GM18507 (cell line): Measurements from ENCODE around the gene ZFP64.
"Not testable (repeated sequence)": the region's sequence is repeated elsewhere in the genome, so short reads cannot be mapped to it uniquely, and the experiment has no call there.

Source experiments
- DNase-seq: peaks from one replicate; pipeline ENCODE4 v3.0.0; 2011; ENCODE audit warnings: low read depth; ENCODE audit not compliant: insufficient read length; ENCODE audit errors: extremely low spot score
- FAIRE-seq: peaks from 2 replicates; lab custom pipeline; 2011; peaks lifted over from hg19 to GRCh38; lab: Jason Lieb, UNC

The ZFP64 gene

GRCh38 chr20:52167232-52167840 is 24.2 kb downstream of the ZFP64 start:
- DNase-seq (no peak), FAIRE-seq (no peak)

GRCh38 chr20:52166150-52166549 is 25.4 kb downstream of the ZFP64 start:
- no peak for FAIRE-seq

GRCh38 chr20:52160621-52161204 is 30.9 kb downstream of the ZFP64 start:
- DNase-seq, result no peak
- no peak for FAIRE-seq

More at GRCh38 chr20:52166150-52166549, 25.4 kb downstream of the ZFP64 start:
- no peak for DNase-seq

- FAIRE-seq, result no peak
- DNase-seq, result no peak
Measured at GRCh38 chr20:52160049-52160570, 31.5 kb downstream of the ZFP64 start.

- DNase-seq (no peak), FAIRE-seq (no peak)
Measured at GRCh38 chr20:52154575-52154974, 37.0 kb downstream of the ZFP64 start.

- FAIRE-seq (no peak), DNase-seq (no peak)
Measured at GRCh38 chr20:52153896-52154295, 37.7 kb downstream of the ZFP64 start.

GRCh38 chr20:52152921-52153320 is 38.7 kb downstream of the ZFP64 start:
- FAIRE-seq (no peak), DNase-seq (no peak)

- no peak for DNase-seq
- no peak for FAIRE-seq
Measured at GRCh38 chr20:52152416-52152815, 39.2 kb downstream of the ZFP64 start.

GRCh38 chr20:52150440-52151258 is 40.9 kb downstream of the ZFP64 start:
- DNase-seq, result no peak

GRCh38 chr20:52145587-52145986 is 46.0 kb downstream of the ZFP64 start:
- no peak for FAIRE-seq
- DNase-seq, result no peak

More at GRCh38 chr20:52150440-52151258, 40.9 kb downstream of the ZFP64 start:
- peak; percentile 80 for FAIRE-seq

- DNase-seq, result no peak
- FAIRE-seq, result no peak
Measured at GRCh38 chr20:52143277-52143676, 48.3 kb downstream of the ZFP64 start.

GRCh38 chr20:52142757-52143156 is 48.8 kb downstream of the ZFP64 start:
- FAIRE-seq (no peak), DNase-seq (no peak)

GRCh38 chr20:52139986-52140385 is 51.6 kb downstream of the ZFP64 start:
- DNase-seq (no peak), FAIRE-seq (no peak)

GRCh38 chr20:52137850-52138249 is 53.7 kb downstream of the ZFP64 start:
- FAIRE-seq, result no peak
- DNase-seq, result no peak

- not testable (repeated sequence) for DNase-seq, FAIRE-seq
Measured at GRCh38 chr20:52133714-52134113, 57.9 kb downstream of the ZFP64 start.

GRCh38 chr20:52132337-52132736 is 59.2 kb downstream of the ZFP64 start:
- no peak for DNase-seq
- no peak for FAIRE-seq

GRCh38 chr20:52131048-52131643 is 60.4 kb downstream of the ZFP64 start:
- FAIRE-seq (peak; percentile 26), DNase-seq (no peak)

- DNase-seq, result no peak
- FAIRE-seq, result no peak
Measured at GRCh38 chr20:52130406-52130805, 61.2 kb downstream of the ZFP64 start.

GRCh38 chr20:52129611-52130010 is 62.0 kb downstream of the ZFP64 start:
- DNase-seq (no peak), FAIRE-seq (no peak)

GRCh38 chr20:52127309-52127708 is 64.3 kb downstream of the ZFP64 start:
- DNase-seq (no peak), FAIRE-seq (no peak)
